NCI-H1417 (cell line): ENCODE results near the gene PDSS1.
"Not testable (repeated sequence)": the region's sequence is repeated elsewhere in the genome, so short reads cannot be mapped to it uniquely, and the experiment has no call there.

Experiments used
- DNase-seq, 3 experiments: peaks; one replicate each; lab custom pipeline; 2025; lab: John Stamatoyannopoulos, UW

PDSS1 gene

GRCh38 chr10:26739071-26739631, 41.6 kb downstream of the PDSS1 start:
- peak in 2 of 3 experiments; percentile 15 to 70 for DNase-seq

GRCh38 chr10:26741368-26741767, 43.9 kb downstream of the PDSS1 start:
- no peak for DNase-seq

GRCh38 chr10:26743091-26743490, 45.6 kb downstream of the PDSS1 start:
- no peak for DNase-seq

GRCh38 chr10:26743841-26744240, 46.3 kb downstream of the PDSS1 start:
- no peak for DNase-seq

GRCh38 chr10:26746061-26746460, 48.6 kb downstream of the PDSS1 start:
- no peak for DNase-seq

- no peak for DNase-seq
Measured at GRCh38 chr10:26755443-26755903, 58.0 kb downstream of the PDSS1 start.

- no peak for DNase-seq
Measured at GRCh38 chr10:26759008-26759407, 61.5 kb downstream of the PDSS1 start.

- no peak for DNase-seq
Measured at GRCh38 chr10:26765549-26765948, 68.0 kb downstream of the PDSS1 start.

- no peak for DNase-seq
Measured at GRCh38 chr10:26770069-26770468, 72.6 kb downstream of the PDSS1 start.

- DNase-seq = no peak
Measured at GRCh38 chr10:26773633-26774032, 76.1 kb downstream of the PDSS1 start.

- DNase-seq = no peak
Measured at GRCh38 chr10:26776258-26776657, 78.8 kb downstream of the PDSS1 start.

- no peak for DNase-seq
Measured at GRCh38 chr10:26777686-26778085, 80.2 kb downstream of the PDSS1 start.

GRCh38 chr10:26779176-26779860, 81.8 kb downstream of the PDSS1 start:
- DNase-seq = no peak

GRCh38 chr10:26780106-26780792, 82.7 kb downstream of the PDSS1 start:
- DNase-seq = no peak

- no peak for DNase-seq
Measured at GRCh38 chr10:26780793-26781601, 83.5 kb downstream of the PDSS1 start.

GRCh38 chr10:26781797-26782196, 84.3 kb downstream of the PDSS1 start:
- no peak for DNase-seq

- no peak for DNase-seq
Measured at GRCh38 chr10:26787362-26787761, 89.9 kb downstream of the PDSS1 start.

- DNase-seq = not testable (repeated sequence)
Measured at GRCh38 chr10:26789779-26790178, 92.3 kb downstream of the PDSS1 start.

GRCh38 chr10:26790221-26790995, 92.9 kb downstream of the PDSS1 start:
- no peak for DNase-seq

GRCh38 chr10:26792758-26793495, 95.4 kb downstream of the PDSS1 start:
- DNase-seq = no peak
